ENCODE results near the gene NXPH3. TPM values are rescaled to one million over a fixed set of nuclear protein-coding genes. Genes with fewer than 3 reads are reported as not detected.

The NXPH3 gene
- total RNA-seq, 1 donor from 2014 or later, result not detected

GRCh38 chr17:49579522-49579921, 3.9 kb downstream of the NXPH3 start:
- FAIRE-seq, result no peak

GRCh38 chr17:49580055-49580721, 4.5 kb downstream of the NXPH3 start:
- no peak for DNase-seq (ENCODE audit: low read depth)
- no peak overlapping the region for H3K4me3 ChIP-seq (ENCODE audit: low read depth, low read length)
- no peak for TF ChIP-seq CTCF (IDR thresholded peaks at IDR 0.05; ENCODE audit: insufficient read depth, low read length, severe bottlenecking)
- no peak for FAIRE-seq
- H3K27me3 ChIP-seq (ENCODE audit: control insufficient read depth, insufficient read depth, low read length), result no peaks in the 10 kb centered on the region
- no peaks in the 10 kb centered on the region for H3K36me3 ChIP-seq (ENCODE audit: control insufficient read depth, insufficient read depth, low read length)

More at GRCh38 chr17:49579522-49579921, 3.9 kb downstream of the NXPH3 start:
- DNase-seq (ENCODE audit: low read depth), result no peak
- Histone ChIP-seq H3K27me3 (ENCODE audit: control insufficient read depth, insufficient read depth, low read length) (no peaks in the 10 kb centered on the region), H3K4me3 (ENCODE audit: low read depth, low read length) (no peak overlapping the region), H3K36me3 (ENCODE audit: control insufficient read depth, insufficient read depth, low read length) (no peaks in the 10 kb centered on the region)
- no peak for TF ChIP-seq CTCF (IDR thresholded peaks at IDR 0.05; ENCODE audit: insufficient read depth, low read length, severe bottlenecking)

GRCh38 chr17:49580981-49581647, 5.4 kb downstream of the NXPH3 start:
- no peak for TF ChIP-seq CTCF (IDR thresholded peaks at IDR 0.05; ENCODE audit: insufficient read depth, low read length, severe bottlenecking)
- H3K36me3 ChIP-seq (ENCODE audit: control insufficient read depth, insufficient read depth, low read length), result no peaks in the 10 kb centered on the region
- H3K27me3 ChIP-seq (ENCODE audit: control insufficient read depth, insufficient read depth, low read length), result no peaks in the 10 kb centered on the region
- FAIRE-seq (no peak), DNase-seq (ENCODE audit: low read depth) (no peak)
- H3K4me3 ChIP-seq (ENCODE audit: low read depth, low read length), result no peak overlapping the region

- H3K4me3 ChIP-seq (ENCODE audit: low read depth, low read length), result no peak overlapping the region
Measured at GRCh38 chr17:49581648-49581998, 6.0 kb downstream of the NXPH3 start.

GRCh38 chr17:49582055-49582722, 6.5 kb downstream of the NXPH3 start:
- FAIRE-seq (no peak), DNase-seq (ENCODE audit: low read depth) (no peak)
- no peak overlapping the region for H3K4me3 ChIP-seq (ENCODE audit: low read depth, low read length)
- no peaks in the 10 kb centered on the region for H3K36me3 ChIP-seq (ENCODE audit: control insufficient read depth, insufficient read depth, low read length)
- no peaks in the 10 kb centered on the region for H3K27me3 ChIP-seq (ENCODE audit: control insufficient read depth, insufficient read depth, low read length)
- TF ChIP-seq CTCF (IDR thresholded peaks at IDR 0.05; ENCODE audit: insufficient read depth, low read length, severe bottlenecking), result no peak

More at GRCh38 chr17:49581648-49581998, 6.0 kb downstream of the NXPH3 start:
- no peaks in the 10 kb centered on the region for H3K27me3 ChIP-seq (ENCODE audit: control insufficient read depth, insufficient read depth, low read length)
- no peaks in the 10 kb centered on the region for H3K36me3 ChIP-seq (ENCODE audit: control insufficient read depth, insufficient read depth, low read length)
- DNase-seq (ENCODE audit: low read depth), result no peak
- TF ChIP-seq CTCF (IDR thresholded peaks at IDR 0.05; ENCODE audit: insufficient read depth, low read length, severe bottlenecking), result no peak
- FAIRE-seq, result no peak
